GM19455 (cell line): ENCODE results near the gene MXD4.

Source experiments
- ATAC-seq: cut with Tn5 transposase; IDR thresholded peaks from one replicate; pipeline ENCODE4 v1.9.1; 2021; ENCODE audit not compliant: unreplicated experiment

Gene MXD4

DNA sequence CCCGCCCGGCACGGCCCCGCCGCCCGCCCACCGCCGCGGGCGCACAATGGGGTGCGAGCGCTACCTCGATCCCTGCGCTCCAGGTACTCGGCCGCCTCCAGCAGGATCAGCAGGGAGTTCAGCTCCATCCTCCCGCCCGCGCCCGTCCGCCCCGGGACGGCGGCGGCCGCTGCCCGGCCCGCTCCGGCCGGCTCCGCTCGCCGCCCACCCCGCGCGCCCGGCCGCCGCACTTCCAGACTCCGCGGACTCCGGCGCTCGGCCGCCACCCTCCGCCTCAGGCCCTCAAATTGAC, at the start of gene MXD4:
TSS of gene MXD4 (minus strand) at position 257 of the 292 bp plus-strand sequence. CDS start at position 128, 129 bp downstream.
- ATAC-seq: peak; percentile 1

GRCh38 chr4:2306773-2307410, 45.0 kb upstream of the MXD4 start:
- no peak for ATAC-seq

DNA sequence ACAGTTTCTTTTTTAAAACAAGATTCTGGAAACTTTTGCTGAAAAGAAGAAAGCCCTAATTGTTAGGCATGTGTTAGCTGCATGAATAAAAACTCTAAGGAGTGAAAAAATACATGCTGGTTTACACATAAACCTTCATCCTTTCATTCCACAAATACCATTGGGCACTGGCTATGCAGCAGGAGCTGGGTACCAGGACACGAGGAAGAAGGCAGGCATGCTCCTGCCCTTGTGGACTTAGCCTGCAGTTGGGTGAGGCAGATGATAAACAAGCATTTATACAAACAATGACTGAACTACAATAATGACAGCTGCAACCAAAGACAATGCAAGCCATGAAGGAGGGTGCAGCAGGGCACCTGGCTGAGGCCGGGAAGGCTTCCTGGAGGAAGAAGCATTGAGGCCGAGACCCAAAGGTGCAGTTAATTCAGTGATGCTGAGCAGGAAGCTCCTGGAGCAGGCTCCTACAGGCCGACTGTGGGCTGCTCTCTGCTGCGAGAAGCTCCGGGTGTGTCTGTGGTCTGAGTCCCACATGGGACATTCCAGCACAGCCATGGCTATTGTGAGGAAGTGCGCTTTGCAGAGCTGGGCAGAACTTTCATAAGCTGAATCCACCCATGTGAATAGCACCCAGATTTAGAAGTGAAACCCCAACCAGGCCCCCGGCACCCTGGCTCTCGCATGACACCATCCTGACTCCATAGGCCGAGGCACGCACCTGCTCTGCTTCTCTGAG, 44.0 kb upstream of the MXD4 start:
- ATAC-seq: no peak

- ATAC-seq: no peak
Measured at GRCh38 chr4:2304877-2305561, 43.1 kb upstream of the MXD4 start.

DNA sequence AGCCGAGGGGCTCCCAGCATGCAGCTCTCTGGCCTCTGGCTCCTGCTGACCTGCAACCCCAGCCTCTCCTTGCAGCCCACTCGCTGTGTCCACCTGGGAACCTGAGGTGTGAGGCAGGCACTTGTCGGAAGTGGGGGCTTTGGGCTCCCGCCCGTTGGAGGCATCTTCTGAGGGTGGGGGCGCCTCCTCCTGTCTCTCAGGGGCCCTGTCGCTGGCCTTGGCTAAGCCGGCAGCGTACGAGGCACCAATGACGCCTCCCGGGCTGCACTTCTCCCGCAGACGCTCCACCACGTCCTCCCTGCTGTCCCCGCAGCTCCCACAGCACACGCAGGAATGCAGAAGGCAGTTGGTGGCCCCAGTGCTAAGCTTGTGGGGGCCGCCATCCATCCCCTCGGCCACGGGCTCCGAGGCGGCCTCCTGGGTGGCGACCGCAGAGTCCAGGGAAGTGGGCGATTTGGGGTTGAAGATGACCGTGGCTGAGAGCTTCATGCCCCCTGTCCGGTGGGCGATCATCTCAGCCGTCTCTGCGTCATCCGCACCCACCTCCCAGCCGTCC, 42.5 kb upstream of the MXD4 start:
- no peak for ATAC-seq

DNA sequence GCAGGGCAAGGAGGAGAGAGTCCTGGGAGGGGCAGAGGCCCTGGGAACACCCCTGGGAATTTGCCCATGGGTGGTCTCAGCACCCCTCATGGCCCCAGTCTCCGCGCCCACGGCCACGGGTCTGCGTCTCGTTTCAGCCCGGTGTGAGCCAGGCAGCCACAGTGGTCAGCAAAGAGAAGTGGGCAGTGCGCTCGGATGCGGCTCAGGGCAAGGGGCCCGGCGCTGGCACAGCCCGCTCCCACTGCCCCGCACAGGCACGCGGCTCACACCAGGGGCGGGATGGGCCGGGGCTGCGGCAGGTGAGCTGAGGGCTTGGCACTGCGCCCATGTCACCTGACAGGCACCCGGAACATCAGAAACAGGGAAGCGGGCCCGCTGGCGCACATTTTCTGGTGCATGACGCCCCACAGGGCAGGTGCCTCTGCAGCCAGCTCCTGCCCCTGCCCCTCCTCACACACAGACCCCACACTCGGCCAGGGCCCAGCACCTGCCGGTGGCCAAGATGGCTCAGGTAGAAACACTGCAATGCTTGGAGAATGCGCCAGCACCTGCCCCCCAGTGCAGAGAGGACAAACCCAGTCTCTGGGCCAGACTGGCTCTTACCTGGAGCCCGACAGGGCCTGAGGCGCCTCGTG, 41.9 kb upstream of the MXD4 start:
- ATAC-seq: no peak

GRCh38 chr4:2303121-2303685, 41.3 kb upstream of the MXD4 start:
- ATAC-seq: no peak

- no peak for ATAC-seq
Measured at GRCh38 chr4:2302387-2303119, 40.6 kb upstream of the MXD4 start.

DNA sequence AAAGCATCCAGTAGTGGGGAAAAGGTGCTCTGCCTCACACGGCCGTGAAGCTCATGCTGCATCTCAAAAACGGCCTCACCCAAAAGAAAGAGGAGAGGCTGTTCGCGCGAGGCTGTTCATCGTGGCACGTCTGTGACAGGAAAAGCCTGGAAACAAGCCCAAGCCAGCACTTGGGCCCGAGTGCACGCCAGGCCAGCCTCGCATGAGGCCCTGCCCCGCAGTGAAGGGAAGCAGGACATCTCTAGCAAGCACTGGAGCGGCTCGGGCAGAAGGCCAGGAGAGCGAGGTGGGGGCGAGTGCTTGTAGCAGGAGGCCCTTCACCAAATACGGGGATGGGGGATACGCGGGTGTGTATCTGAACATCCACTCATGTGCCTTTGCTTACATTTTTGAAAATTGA, 39.9 kb upstream of the MXD4 start:
- no peak for ATAC-seq

DNA sequence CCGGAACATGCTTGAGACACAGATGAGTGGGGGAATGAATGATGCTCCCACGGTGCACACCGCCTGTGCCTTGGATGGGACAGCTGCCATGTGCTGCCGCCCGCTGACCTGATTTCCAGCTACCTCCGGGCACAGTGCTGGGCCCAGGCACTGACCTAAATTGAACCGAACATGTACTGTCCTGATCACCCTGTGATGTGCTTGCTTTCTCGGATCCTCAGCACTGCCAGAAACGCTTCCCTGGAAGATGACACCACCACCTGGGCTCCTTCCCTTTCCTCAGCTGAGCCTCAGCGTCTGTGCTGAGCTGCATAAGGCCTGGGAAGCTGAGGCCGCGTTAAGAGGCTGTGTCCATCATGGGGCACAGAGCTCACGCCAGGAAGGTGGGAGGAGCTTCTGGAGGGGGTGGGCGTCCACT, 39.3 kb upstream of the MXD4 start:
- ATAC-seq: no peak

GRCh38 chr4:2300431-2301224, 38.7 kb upstream of the MXD4 start:
- no peak for ATAC-seq

DNA sequence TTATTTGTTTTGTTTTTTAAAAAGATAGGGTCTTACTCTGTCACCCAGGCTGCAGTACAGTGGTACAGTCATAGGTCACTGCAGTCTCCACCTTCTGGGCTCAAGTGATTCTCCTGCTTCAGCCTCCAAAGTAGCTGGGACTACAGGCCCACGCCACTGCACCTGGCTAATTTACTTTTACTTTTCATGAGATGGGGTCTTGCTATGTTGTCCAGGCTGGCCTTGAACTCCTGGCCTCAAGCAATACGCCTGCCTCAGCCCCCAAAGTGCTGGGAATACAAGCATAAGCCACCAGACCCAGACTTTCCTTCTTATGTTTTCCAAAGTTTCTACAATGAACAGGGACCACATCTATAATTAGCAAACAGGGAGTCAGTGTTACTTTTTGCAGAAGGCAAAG, 37.9 kb upstream of the MXD4 start:
- ATAC-seq: no peak

GRCh38 chr4:2298532-2298991, 36.7 kb upstream of the MXD4 start:
- no peak for ATAC-seq

- ATAC-seq: no peak
Measured at GRCh38 chr4:2297606-2298531, 36.0 kb upstream of the MXD4 start.

- ATAC-seq: no peak
Measured at GRCh38 chr4:2296631-2297601, 35.0 kb upstream of the MXD4 start.

DNA sequence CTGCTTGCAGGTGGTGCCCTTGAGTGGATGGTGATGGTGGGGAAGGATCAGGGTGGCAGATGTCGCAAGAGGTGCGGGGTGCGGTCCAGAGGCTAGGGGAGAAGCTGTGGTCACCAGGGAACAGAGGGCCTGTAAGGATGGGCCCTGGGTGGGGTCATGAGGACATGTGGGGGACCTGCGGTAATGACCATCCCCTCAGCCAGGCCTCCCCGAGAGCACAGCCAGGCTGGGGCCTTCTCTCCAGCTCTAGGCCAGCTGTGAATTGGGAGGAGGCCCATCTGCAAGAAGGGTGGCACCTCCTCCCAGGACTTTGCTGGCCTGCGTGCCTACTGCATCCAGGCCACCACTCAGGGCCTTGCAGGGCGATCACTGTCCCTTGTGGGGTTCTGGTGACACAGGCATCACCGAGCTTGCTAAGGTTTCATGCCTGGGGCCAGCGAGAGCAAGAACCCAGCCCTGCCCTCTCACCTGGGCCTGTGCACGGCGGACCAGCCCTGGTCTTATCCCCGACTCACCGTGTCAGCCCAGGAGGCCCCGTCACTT, 34.1 kb upstream of the MXD4 start:
- no peak for ATAC-seq

- no peak for ATAC-seq
Measured at GRCh38 chr4:2295500-2295899, 33.6 kb upstream of the MXD4 start.
